ENCODE measurements around the gene MC5R. TPM values are rescaled to one million over a fixed set of nuclear protein-coding genes. Genes with fewer than 3 reads are reported as not detected.

Gene MC5R
- total RNA-seq, 1 experiment from 2014 or later = 0.10 TPM

- no peak for DNase-seq (ENCODE audit: low spot score)
Observed at GRCh38 chr18:13849791-13850190, 25.8 kb downstream of the MC5R start.

- peak; percentile 60 for DNase-seq (ENCODE audit: low spot score)
Observed at GRCh38 chr18:13862898-13863297, 38.9 kb downstream of the MC5R start.

- no peak for DNase-seq (ENCODE audit: low spot score)
Observed at GRCh38 chr18:13868501-13869271, 44.7 kb downstream of the MC5R start.

- no peak for DNase-seq (ENCODE audit: low spot score)
Observed at GRCh38 chr18:13871701-13872100, 47.8 kb downstream of the MC5R start.

- DNase-seq (ENCODE audit: low spot score) = no peak
Observed at GRCh38 chr18:13872373-13872772, 48.4 kb downstream of the MC5R start.

DNA sequence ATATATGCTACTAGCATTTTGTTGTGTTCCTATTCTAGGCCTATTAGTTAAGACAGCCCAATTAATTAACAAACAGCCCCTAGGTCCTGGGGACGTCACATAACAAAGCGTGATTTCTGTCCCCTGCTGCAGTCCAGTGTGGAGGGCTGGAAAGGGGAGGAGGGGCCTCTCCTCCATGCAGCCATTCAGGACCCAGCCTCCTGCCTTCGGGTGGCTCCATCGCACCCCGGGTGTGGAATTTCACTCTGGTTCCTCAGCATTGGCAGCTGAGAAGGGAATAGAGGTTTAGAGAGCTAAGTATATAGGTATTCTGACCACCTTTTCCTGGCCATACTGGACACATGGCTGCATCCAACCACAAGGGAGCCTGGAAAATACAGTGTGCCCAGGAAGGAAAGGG is 49.0 kb downstream of the MC5R start:
- no peak for DNase-seq (ENCODE audit: low spot score)

- no peak for DNase-seq (ENCODE audit: low spot score)
Observed at GRCh38 chr18:13874558-13874957, 50.6 kb downstream of the MC5R start.

Other genes with a start within 250 kb of the MC5R start
- gene FAM210A, start 97.6 kb upstream of the MC5R start, total RNA-seq (2014; rRNA removed; shearing (Covaris generic)) = 11.4 and 25.1 TPM in 2 replicates
- gene RNMT, start 97.5 kb upstream of the MC5R start, total RNA-seq (2014; rRNA removed; shearing (Covaris generic)) = 16.5 and 20.3 TPM in 2 replicates
- gene MC2R, start 91.4 kb downstream of the MC5R start, total RNA-seq (2014; rRNA removed; shearing (Covaris generic)) = not detected in 2 replicates